GM12878 (cell line): ENCODE measurements around the gene CDKN3.

ENCODE experiments used
- CBX5 ChIP-seq: sonication (generic); IDR thresholded peaks from 2 replicates; pipeline ENCODE4 v1.6.1; 2016; ENCODE audit warnings: low read depth, moderate library complexity, mild to moderate bottlenecking, inconsistent platforms
- CEBPB ChIP-seq, 2 experiments: fragments of 150-350 bp in 1 of 2; IDR thresholded peaks; 2 replicates each; pipeline ENCODE4 v1.6.1; 2012 to 2014; ENCODE audit warnings: low read depth in 2 of 2, low read length in 2 of 2, borderline replicate concordance in 1 of 2, inconsistent platforms in 1 of 2
- CTCF ChIP-seq, 3 experiments: IDR thresholded peaks in 2 of 3; conservative IDR thresholded peaks in 1 of 3; 2 replicates each; pipeline ENCODE4 v1.5.1; 2011; ENCODE audit warnings: low read depth in 3 of 3, low read length in 3 of 3, mild to moderate bottlenecking in 3 of 3, control low read depth in 2 of 3, moderate library complexity in 2 of 3, inconsistent platforms in 1 of 3, mixed read lengths in 1 of 3; ENCODE audit not compliant: control insufficient read depth in 2 of 3, insufficient read depth in 1 of 3; ENCODE audit errors: extremely low read depth in 1 of 3
- EP300 ChIP-seq, 2 experiments: fragments of 150-350 bp in 1 of 2; IDR thresholded peaks; 2 replicates each; pipeline ENCODE4 v1.6.1; 2011 to 2012; ENCODE audit warnings: low read depth in 2 of 2, low read length in 2 of 2, borderline replicate concordance in 1 of 2, improper control_type of control experiment in 1 of 2, inconsistent platforms in 1 of 2; ENCODE audit not compliant: control insufficient read depth in 1 of 2
- EZH2 ChIP-seq: IDR thresholded peaks from 2 replicates; pipeline ENCODE4 v1.6.1; 2012; ENCODE audit warnings: low read depth, mild to moderate bottlenecking, control low read depth, inconsistent platforms, low read length, borderline replicate concordance; ENCODE audit not compliant: control insufficient read depth
- GABPA ChIP-seq: IDR thresholded peaks from 2 replicates; pipeline ENCODE4 v1.6.1; 2014; ENCODE audit warnings: antibody characterized with exemption, low read depth, mild to moderate bottlenecking, inconsistent platforms
- POLR2A ChIP-seq: IDR thresholded peaks from 2 replicates; pipeline ENCODE4 v1.6.1; 2011; ENCODE audit warnings: low read depth, mild to moderate bottlenecking, low read length

DNA sequence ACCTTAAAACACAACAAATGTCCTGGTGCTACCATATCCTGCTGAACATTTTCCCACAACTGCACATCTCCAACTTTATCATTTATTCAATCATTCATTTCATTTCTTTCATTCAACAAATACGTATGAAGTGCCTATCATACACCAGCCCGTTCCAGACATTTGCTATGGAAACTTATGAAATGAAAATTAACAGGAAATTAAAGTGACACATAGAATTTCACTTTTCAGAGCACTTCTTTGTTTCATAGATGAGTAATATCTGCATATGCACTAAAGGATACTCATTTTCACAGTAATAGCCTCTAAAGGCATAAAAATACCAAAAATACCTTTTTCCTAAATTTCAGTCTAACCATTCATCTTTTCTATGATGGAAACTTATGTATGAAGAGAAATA lies 31.7 kb downstream of the CDKN3 start:
- TF ChIP-seq CTCF (IDR thresholded peaks at IDR 0.05 in 2 of 3, conservative IDR thresholded peaks at IDR 0.05 in 1 of 3; ENCODE audit: control insufficient read depth in 2 of 3, extremely low read depth in 1 of 3, insufficient read depth in 1 of 3, low read depth in 3 of 3, low read length in 3 of 3) (no peak), GABPA (no peak), EZH2 (no peak), CBX5 (no peak), CEBPB (IDR thresholded peaks at IDR 0.05; ENCODE audit: borderline replicate concordance in 1 of 2, low read depth in 2 of 2, low read length in 2 of 2) (no peak), POLR2A (no peak), EP300 (IDR thresholded peaks at IDR 0.05; ENCODE audit: borderline replicate concordance in 1 of 2, control insufficient read depth in 1 of 2, low read depth in 2 of 2, low read length in 2 of 2) (no peak)
